ENCODE measurements around the gene HSCB.
"Not testable (repeated sequence)": the region's sequence is repeated elsewhere in the genome, so short reads cannot be mapped to it uniquely, and the experiment has no call there.

Gene HSCB

DNA sequence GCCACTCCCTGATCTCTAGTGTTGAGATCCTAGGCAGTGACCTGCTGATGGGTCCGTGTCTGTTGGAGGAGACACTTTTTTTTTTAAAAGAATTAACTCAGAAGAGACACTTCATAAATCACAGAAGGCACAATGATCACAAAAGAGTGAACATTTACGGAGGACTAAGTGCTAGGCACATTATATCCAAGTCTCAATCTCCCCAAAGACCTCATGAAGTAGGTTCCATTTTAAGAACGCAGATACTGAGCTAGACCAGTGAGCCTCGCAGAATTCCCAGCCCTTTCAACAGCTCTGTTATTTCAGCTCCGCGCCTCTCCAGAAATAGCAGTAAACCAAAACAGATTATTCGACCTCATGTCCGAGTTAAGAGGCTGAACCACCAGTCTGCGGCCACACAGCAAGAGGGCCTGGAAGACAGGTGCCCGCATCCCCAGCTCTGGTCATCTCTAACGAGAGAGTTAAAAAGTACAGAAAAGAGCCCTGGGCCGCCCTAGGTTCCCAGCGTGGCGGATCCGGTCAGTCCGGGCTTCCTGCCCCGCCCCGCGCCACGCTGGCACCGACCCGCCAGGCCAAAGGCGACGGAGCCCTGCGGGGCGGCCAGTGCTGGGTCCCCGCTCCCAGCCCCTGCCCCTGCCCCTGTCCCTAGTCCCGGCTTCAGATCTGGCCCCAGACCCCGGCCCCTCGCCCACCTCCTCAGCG lies 57.9 kb downstream of the HSCB start:
- peak overlapping the region; percentile 81 for H3K4me3 ChIP-seq (ENCODE audit: low read length)
- TF ChIP-seq, protein P1, sequence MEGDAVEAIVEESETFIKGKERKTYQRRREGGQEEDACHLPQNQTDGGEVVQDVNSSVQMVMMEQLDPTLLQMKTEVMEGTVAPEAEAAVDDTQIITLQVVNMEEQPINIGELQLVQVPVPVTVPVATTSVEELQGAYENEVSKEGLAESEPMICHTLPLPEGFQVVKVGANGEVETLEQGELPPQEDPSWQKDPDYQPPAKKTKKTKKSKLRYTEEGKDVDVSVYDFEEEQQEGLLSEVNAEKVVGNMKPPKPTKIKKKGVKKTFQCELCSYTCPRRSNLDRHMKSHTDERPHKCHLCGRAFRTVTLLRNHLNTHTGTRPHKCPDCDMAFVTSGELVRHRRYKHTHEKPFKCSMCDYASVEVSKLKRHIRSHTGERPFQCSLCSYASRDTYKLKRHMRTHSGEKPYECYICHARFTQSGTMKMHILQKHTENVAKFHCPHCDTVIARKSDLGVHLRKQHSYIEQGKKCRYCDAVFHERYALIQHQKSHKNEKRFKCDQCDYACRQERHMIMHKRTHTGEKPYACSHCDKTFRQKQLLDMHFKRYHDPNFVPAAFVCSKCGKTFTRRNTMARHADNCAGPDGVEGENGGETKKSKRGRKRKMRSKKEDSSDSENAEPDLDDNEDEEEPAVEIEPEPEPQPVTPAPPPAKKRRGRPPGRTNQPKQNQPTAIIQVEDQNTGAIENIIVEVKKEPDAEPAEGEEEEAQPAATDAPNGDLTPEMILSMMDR (conservative IDR thresholded peaks at IDR 0.05; ENCODE audit: low read length), result no peak
- peak; percentile 72 for DNase-seq (ENCODE audit: low read depth)

DNA sequence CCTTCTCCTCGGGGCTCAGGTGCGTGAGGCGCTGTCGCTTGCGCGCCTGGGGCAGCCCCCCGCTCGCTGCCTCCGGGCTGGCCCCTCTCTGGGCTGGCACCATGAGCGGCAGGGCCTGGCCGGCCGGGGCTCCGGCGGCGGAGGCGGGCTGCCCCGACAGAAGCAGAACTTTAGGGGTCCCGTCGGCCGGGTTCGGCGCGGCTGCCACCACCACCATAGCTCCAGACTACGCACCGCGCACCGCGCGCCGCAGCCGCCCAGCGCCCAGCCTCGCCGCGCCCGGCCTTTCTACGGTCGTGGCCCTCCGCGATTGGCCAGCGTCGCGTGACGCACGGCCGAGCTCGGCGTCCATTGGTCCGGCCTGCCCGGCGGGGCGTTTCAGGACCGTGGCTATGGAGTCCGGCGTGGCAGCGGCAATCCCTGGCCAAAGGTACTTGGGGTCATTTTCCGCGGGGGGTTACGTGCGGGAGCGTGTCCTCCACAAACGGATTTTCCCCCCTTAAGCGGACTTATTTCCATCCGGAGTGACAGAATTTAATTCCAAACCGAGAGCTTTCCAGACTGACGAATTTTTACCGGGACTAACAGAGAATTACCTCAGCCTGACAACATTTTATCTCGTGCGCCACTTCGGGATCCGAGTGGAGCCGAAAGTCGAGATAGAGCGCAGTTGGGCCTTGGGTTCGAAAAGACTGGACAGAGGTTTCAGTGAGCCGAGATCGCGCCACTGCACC lies 58.6 kb downstream of the HSCB start, which contains the start of gene XBP1:
TSS of gene XBP1 (minus strand) at position 262 of the 734 bp plus-strand sequence.
- TF ChIP-seq, protein P1 (conservative IDR thresholded peaks at IDR 0.05; ENCODE audit: low read length), result no peak
- DNase-seq (ENCODE audit: low read depth), result peak; percentile 94
- peak within 1 kb of the TSS; percentile 81 for H3K4me3 ChIP-seq (ENCODE audit: low read length)

DNA sequence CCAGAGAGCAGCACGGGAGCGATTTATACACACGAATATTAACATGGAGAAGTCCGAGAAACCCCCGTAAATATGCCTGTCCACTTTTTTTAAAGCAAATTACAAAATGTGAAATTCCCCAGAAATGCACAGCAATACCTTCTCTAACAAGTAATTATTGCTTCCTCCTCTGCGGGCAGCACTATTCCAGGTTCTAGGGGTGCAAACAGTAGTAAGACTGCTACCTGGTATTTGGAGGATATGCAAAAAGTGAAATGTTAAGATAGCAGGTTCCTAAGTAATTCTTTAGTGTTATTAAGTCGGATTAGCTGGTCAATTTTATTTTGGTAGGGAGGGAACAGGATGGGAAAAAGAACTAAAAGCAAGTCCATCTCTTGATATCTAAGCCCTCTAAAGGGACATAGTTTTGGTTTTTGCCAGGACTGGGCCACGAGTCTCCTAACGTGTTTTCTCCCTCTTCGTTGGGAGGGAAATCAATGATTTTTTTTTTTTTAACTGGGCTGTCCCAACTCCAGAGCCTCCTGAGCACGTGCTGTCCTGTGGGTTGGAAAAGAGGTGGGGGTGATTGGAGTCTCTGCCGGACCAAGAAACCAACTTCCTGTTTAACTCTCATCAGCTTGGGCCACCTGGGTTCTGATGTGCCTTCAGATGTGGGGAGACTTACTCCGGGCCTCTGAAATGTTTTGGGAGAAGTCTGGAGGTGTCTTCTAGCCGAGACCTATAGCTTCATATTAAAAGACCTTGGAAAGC lies 60.2 kb downstream of the HSCB start:
- H3K4me3 ChIP-seq (ENCODE audit: low read length), result 0 out of 2 replicates have a peak overlapping the region, but pooled peaks have one; percentile 5
- peak; percentile 18 for DNase-seq (ENCODE audit: low read depth)

DNA sequence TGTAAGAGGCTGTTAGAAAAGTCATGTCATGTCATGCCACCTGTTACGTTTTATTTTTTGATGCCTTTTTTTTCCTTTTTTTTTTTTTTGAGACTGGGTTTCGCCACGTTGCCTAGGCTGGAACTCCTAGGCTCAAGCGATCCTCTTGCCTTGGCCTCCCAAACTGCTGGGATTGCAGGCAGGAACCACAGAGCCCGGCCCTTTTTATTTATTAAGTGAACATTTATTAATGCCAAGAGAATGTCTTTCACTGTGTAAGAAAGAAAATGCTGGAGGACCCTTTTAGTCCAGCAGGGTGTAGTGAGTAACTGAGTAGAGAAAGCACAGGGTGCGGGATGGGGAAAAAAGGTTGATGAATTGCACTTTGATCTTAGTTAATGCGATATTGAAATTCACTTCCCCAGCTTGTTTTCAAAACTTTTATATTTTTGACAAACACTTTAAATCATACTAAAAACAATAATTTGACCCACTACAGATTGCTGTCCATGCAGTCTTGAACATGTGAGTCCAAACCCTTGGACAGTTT lies 60.8 kb downstream of the HSCB start:
- H3K4me3 ChIP-seq (ENCODE audit: low read length), result no peak overlapping the region
- TF ChIP-seq, protein P1 (conservative IDR thresholded peaks at IDR 0.05; ENCODE audit: low read length), result peak; percentile 15; the same call in 1 of the 2 replicates
- DNase-seq (ENCODE audit: low read depth), result no peak

More for the DNA sequence above, 60.2 kb downstream of the HSCB start:
- TF ChIP-seq, protein P1 (conservative IDR thresholded peaks at IDR 0.05; ENCODE audit: low read length), result no peak

DNA sequence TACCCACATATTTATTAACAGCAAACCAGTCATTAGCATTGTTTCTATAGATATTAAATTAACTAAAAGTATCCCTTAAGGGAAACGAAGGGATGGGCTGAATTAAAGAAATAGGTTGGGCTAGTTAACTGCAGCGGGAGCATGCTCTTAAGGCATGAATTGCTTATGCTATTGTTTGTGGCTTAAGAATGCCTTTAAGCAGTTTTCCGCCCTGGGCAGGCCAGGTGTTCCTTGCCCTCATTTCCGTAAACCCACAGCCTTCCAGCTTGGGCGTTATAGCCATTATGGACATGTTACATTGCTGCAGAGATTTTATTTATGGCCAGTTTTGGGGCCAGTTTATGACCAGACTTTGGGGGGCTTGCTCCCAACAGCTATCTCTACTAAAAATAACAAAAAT lies 63.6 kb downstream of the HSCB start:
- DNase-seq (ENCODE audit: low read depth); H3K4me3 ChIP-seq (ENCODE audit: low read length): not testable (repeated sequence)

All from AG10803 (cell line).